Measurements from ENCODE around the gene ARHGEF1. TPM values are rescaled to one million over a fixed set of nuclear protein-coding genes. Genes with fewer than 3 reads are reported as not detected.

The ARHGEF1 gene
- total RNA-seq, 1 donor from 2014 or later, result 73.1 TPM

DNA sequence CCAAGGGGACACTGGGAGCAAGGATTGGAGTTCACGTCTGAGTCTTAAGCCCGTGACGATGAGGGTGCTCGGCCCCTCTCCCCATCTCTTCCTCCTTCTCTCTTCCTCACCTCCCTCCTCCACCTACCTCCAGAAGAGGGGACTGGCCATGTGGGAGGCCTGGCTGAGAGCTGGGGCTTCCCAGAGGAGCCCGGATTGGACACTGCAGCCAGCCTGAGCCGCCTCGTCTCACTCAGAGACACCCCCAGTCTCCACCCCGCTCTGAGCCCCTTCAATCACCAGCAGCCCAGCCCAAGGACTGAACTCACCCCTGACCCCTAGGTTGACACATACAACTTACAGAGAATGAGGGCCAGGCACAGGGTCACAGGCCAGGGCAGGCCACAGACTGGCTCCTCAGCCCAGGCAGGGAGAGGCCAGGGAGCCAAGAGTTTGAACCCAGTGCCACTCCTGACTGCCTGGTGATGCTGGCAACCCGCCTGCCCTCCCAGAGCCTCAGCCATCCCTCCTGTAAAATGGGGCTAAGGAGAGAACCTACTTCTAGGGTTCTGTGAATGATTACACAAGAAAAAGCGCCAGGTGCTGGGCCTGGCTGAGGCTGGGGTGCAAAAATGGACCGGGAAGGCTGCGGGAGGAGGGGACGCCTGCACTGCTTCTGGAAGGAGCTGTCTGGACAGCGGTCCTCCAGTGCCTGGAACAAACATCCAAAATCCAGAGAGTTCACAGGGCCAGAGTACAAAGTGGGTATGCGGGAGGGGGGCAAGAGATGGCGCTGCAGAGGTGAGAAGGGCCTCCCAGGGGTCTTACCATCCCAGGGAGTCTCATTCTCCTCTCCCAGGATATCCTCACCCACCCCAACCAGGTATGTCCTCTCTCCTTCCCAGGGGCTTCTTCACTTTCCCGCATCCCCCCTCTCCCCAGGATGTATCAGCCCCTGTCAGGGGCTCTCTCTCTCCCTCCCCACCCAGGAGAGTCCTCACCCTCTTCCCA is 4.8 kb upstream of the ARHGEF1 start:
- no peak overlapping the region for H3K27ac Mint-ChIP-seq (ENCODE audit: unreplicated experiment)
- no peak overlapping the region for H3K4me3 Mint-ChIP-seq (ENCODE audit: unreplicated experiment)
- H3K4me3 ChIP-seq (ENCODE audit: insufficient read depth, low read depth, low read length), result no peak overlapping the region
- H2AFZ ChIP-seq (ENCODE audit: low read depth, low read length), result no peak overlapping the region
- no peaks in the 10 kb centered on the region for H3K9me3 ChIP-seq (ENCODE audit: insufficient read depth, low read depth, low read length)
- FAIRE-seq (no peak), DNase-seq (ENCODE audit: low read depth) (no peak)
- no peaks in the 10 kb centered on the region for H3K36me3 ChIP-seq (ENCODE audit: insufficient read depth, low read length)
- H3K9ac ChIP-seq (ENCODE audit: low read length), result no peak overlapping the region
- H3K4me1 ChIP-seq (ENCODE audit: insufficient read depth, low read length), result peaks cover 5% of the 10 kb centered on the region
- no peaks in the 10 kb centered on the region for H3K36me3 Mint-ChIP-seq (ENCODE audit: low read depth, unreplicated experiment)
- peaks cover 7% of the 10 kb centered on the region for H3K27me3 Mint-ChIP-seq (ENCODE audit: low read depth, unreplicated experiment)
- no peak overlapping the region for H3K27ac ChIP-seq (ENCODE audit: low read depth, low read length)
- H3K79me2 ChIP-seq (ENCODE audit: insufficient read depth, low read length), result no peaks in the 10 kb centered on the region
- H3K4me1 Mint-ChIP-seq (ENCODE audit: low read depth, unreplicated experiment), result no peaks in the 10 kb centered on the region
- no peak overlapping the region for H3K4me2 ChIP-seq (ENCODE audit: low read length)
- no peaks in the 10 kb centered on the region for H3K9me3 Mint-ChIP-seq (ENCODE audit: unreplicated experiment)
- TF ChIP-seq, protein P1, sequence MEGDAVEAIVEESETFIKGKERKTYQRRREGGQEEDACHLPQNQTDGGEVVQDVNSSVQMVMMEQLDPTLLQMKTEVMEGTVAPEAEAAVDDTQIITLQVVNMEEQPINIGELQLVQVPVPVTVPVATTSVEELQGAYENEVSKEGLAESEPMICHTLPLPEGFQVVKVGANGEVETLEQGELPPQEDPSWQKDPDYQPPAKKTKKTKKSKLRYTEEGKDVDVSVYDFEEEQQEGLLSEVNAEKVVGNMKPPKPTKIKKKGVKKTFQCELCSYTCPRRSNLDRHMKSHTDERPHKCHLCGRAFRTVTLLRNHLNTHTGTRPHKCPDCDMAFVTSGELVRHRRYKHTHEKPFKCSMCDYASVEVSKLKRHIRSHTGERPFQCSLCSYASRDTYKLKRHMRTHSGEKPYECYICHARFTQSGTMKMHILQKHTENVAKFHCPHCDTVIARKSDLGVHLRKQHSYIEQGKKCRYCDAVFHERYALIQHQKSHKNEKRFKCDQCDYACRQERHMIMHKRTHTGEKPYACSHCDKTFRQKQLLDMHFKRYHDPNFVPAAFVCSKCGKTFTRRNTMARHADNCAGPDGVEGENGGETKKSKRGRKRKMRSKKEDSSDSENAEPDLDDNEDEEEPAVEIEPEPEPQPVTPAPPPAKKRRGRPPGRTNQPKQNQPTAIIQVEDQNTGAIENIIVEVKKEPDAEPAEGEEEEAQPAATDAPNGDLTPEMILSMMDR (IDR thresholded peaks at IDR 0.05; ENCODE audit: insufficient read depth, low read depth, low read length), result no peak
- TF ChIP-seq EZH2 (IDR thresholded peaks at IDR 0.05; ENCODE audit: insufficient read depth, low read length), result no peak
- H3K27me3 ChIP-seq (ENCODE audit: insufficient read depth, low read length), result peaks cover 2% of the 10 kb centered on the region
- H4K20me1 ChIP-seq (ENCODE audit: insufficient read depth, low read length), result no peaks in the 10 kb centered on the region

DNA sequence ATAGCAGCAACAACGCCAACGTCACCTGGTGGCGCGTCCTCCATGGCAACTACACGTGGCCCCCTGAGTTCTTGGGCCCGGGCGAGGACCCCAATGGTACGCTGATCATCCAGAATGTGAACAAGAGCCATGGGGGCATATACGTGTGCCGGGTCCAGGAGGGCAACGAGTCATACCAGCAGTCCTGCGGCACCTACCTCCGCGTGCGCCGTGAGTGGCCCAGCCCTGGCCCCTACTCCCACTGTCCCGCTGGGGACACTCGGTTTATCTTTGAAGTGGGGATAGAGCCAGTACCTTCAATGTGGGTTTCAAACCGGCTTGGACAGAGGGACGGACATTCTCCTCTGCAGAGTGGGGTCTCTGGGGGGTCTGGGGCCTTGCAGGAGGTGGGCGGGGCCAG is 3.9 kb upstream of the ARHGEF1 start:
- Histone ChIP-seq H3K27me3 (ENCODE audit: insufficient read depth, low read length) (peaks cover 2% of the 10 kb centered on the region), H3K79me2 (ENCODE audit: insufficient read depth, low read length) (peaks cover under 1% of the 10 kb centered on the region), H4K20me1 (ENCODE audit: insufficient read depth, low read length) (no peaks in the 10 kb centered on the region), H3K36me3 (ENCODE audit: insufficient read depth, low read length) (no peaks in the 10 kb centered on the region), H3K9me3 (ENCODE audit: insufficient read depth, low read depth, low read length) (no peaks in the 10 kb centered on the region), H3K4me3 (ENCODE audit: insufficient read depth, low read depth, low read length) (no peak overlapping the region), H3K27ac (ENCODE audit: low read depth, low read length) (no peak overlapping the region), H2AFZ (ENCODE audit: low read depth, low read length) (no peak overlapping the region), H3K4me2 (ENCODE audit: low read length) (no peak overlapping the region), H3K4me1 (ENCODE audit: insufficient read depth, low read length) (peaks cover 5% of the 10 kb centered on the region), H3K9ac (ENCODE audit: low read length) (no peak overlapping the region)
- H3K4me3 Mint-ChIP-seq (ENCODE audit: unreplicated experiment), result no peak overlapping the region
- H3K27me3 Mint-ChIP-seq (ENCODE audit: low read depth, unreplicated experiment), result peaks cover 7% of the 10 kb centered on the region
- FAIRE-seq (no peak), DNase-seq (ENCODE audit: low read depth) (no peak)
- TF ChIP-seq EZH2 (IDR thresholded peaks at IDR 0.05; ENCODE audit: insufficient read depth, low read length), result no peak
- TF ChIP-seq, protein P1 (IDR thresholded peaks at IDR 0.05; ENCODE audit: insufficient read depth, low read depth, low read length), result no peak
- H3K9me3 Mint-ChIP-seq (ENCODE audit: unreplicated experiment), result no peaks in the 10 kb centered on the region
- H3K4me1 Mint-ChIP-seq (ENCODE audit: low read depth, unreplicated experiment), result no peaks in the 10 kb centered on the region
- H3K36me3 Mint-ChIP-seq (ENCODE audit: low read depth, unreplicated experiment), result no peaks in the 10 kb centered on the region
- H3K27ac Mint-ChIP-seq (ENCODE audit: unreplicated experiment), result no peak overlapping the region

Measured in astrocyte (in vitro differentiated cells and primary cell).